GM23248 (cell line): ENCODE data around the gene ORM1. TPM values are rescaled to one million over a fixed set of nuclear protein-coding genes. Genes with fewer than 3 reads are reported as not detected.
"Not testable (repeated sequence)": the region's sequence is repeated elsewhere in the genome, so short reads cannot be mapped to it uniquely, and the experiment has no call there.

Source experiments
- DNase-seq: peaks from one replicate; pipeline ENCODE4 v3.0.0-alpha.2; 2015
- H2AFZ ChIP-seq: fragments of 200-600 bp; sonication (generic); 2 replicates; pipeline ENCODE4 v1.6.1; 2016; ENCODE audit warnings: antibody characterized with exemption
- H3F3A ChIP-seq: fragments of 200-600 bp; sonication (generic); 2 replicates; pipeline ENCODE4 v1.6.1; 2016; ENCODE audit warnings: mild to moderate bottlenecking, antibody characterized with exemption, mixed run types; ENCODE audit not compliant: insufficient read depth
- H3K27ac ChIP-seq: fragments of 200-600 bp; sonication (generic); 2 replicates; pipeline ENCODE4 v1.5.1; 2016; ENCODE audit warnings: mild to moderate bottlenecking
- H3K27me3 ChIP-seq: fragments of 200-600 bp; sonication (generic); replicated peaks from 2 replicates; pipeline ENCODE4 v1.6.1; 2016; ENCODE audit warnings: mild to moderate bottlenecking; ENCODE audit not compliant: insufficient read depth
- H3K36me3 ChIP-seq: fragments of 200-600 bp; sonication (generic); 2 replicates; pipeline ENCODE4 v1.6.1; 2016; ENCODE audit warnings: low read depth, mild to moderate bottlenecking
- H3K4me1 ChIP-seq: fragments of 200-600 bp; sonication (generic); 2 replicates; pipeline ENCODE4 v1.6.1; 2016; ENCODE audit warnings: mild to moderate bottlenecking; ENCODE audit not compliant: insufficient read depth
- H3K4me2 ChIP-seq: fragments of 200-600 bp; sonication (generic); one replicate; pipeline ENCODE4 v1.6.1; 2016; ENCODE audit warnings: mild to moderate bottlenecking; ENCODE audit not compliant: unreplicated experiment
- H3K4me3 ChIP-seq: fragments of 200-600 bp; sonication (generic); 2 replicates; pipeline ENCODE4 v1.5.1; 2016; ENCODE audit warnings: mild to moderate bottlenecking
- H3K79me2 ChIP-seq: fragments of 200-600 bp; sonication (generic); 2 replicates; pipeline ENCODE4 v1.6.1; 2016; ENCODE audit warnings: mild to moderate bottlenecking; ENCODE audit not compliant: insufficient read depth
- H3K9ac ChIP-seq: fragments of 200-600 bp; sonication (generic); 2 replicates; pipeline ENCODE4 v1.6.1; 2016; ENCODE audit warnings: mild to moderate bottlenecking
- H3K9me2 ChIP-seq: fragments of 200-600 bp; sonication (generic); 2 replicates; pipeline ENCODE4 v1.6.1; 2016; ENCODE audit warnings: mixed run types, mild to moderate bottlenecking, moderate library complexity; ENCODE audit not compliant: insufficient read depth
- H3K9me3 ChIP-seq: fragments of 200-600 bp; sonication (generic); one replicate; pipeline ENCODE4 v1.6.1; 2017; ENCODE audit warnings: low read depth
- H4K20me1 ChIP-seq: fragments of 200-600 bp; sonication (generic); 2 replicates; pipeline ENCODE4 v1.6.0; 2016; ENCODE audit not compliant: insufficient read depth
- EZH2 ChIP-seq: fragments of 200-600 bp; sonication (generic); IDR thresholded peaks from 2 replicates; pipeline ENCODE4 v1.6.1; 2018; ENCODE audit warnings: antibody characterized with exemption, mild to moderate bottlenecking; ENCODE audit not compliant: insufficient read depth, poor library complexity, severe bottlenecking
- EZH2phosphoT487 ChIP-seq: fragments of 200-600 bp; sonication (generic); IDR thresholded peaks from 2 replicates; pipeline ENCODE4 v1.6.1; 2018; ENCODE audit warnings: antibody characterized with exemption, moderate library complexity, mild to moderate bottlenecking, low read depth; ENCODE audit not compliant: insufficient read depth
- WGBS, 2 experiments: methylation state at CpG; one replicate each; pipeline ENCODE4 v1.1.6; 2015 to 2017; ENCODE audit warnings: low lambda C conversion rate in 2 of 2, low coverage in 1 of 2; ENCODE audit errors: missing lambda C conversion rate in 2 of 2; 5-methylcytosine and 5-hydroxymethylcytosine counted together
- in situ Hi-C: fragments of 300-500 bp; cut with MboI; formaldehyde crosslinking; loops from 2 replicates; pipeline ENCODE4 v1.15.0; 2020
- polyA plus RNA-seq: library from polyadenylated mRNA; unstranded; fragments of >200 nt; fragmentation: Nextera tagmentation; extraction: Ambion mirVana; gene quantifications from 2 replicates; pipeline ENCODE4 v1.2.1, GENCODE V29; 2016
- total RNA-seq: library from RNA; depleted of rRNA; stranded (reverse); fragments of >200 nt; shearing (Covaris generic); gene quantifications from 2 replicates; pipeline ENCODE4 v1.2.3, GENCODE V29; 2014

Gene ORM1
- total and polyA plus RNA-seq, 2 experiments from 2014 or later = not detected

GRCh38 chr9:114319147-114319546 lies 3.8 kb upstream of the ORM1 start:
- 92 to 99% methylated on average over 3 of the region's 3 CpGs for whole genome bisulfite sequencing, 2 experiments

GRCh38 chr9:114320710-114321109 lies 2.2 kb upstream of the ORM1 start:
- H3K9ac ChIP-seq, H3K4me1 ChIP-seq, H3K36me3 ChIP-seq, H3K9me3 ChIP-seq, H2AFZ ChIP-seq, H3K27me3 ChIP-seq, H3K79me2 ChIP-seq, in situ Hi-C loops, H3F3A ChIP-seq, H4K20me1 ChIP-seq, H3K4me3 ChIP-seq, H3K4me2 ChIP-seq, H3K9me2 ChIP-seq, H3K27ac ChIP-seq: not testable (repeated sequence)
- DNase-seq = peak; percentile 77
- WGBS, 2 experiments = 77 to 89% methylated on average over 7 of the region's 7 CpGs

More at GRCh38 chr9:114319147-114319546, 3.8 kb upstream of the ORM1 start:
- DNase-seq = no peak
- H3K36me3 ChIP-seq = no peaks in the 10 kb centered on the region
- no peak overlapping the region for H3K4me2 ChIP-seq
- no peak overlapping the region for H3K9ac ChIP-seq
- in situ Hi-C loops = no loop called here
- H4K20me1 ChIP-seq = no peaks in the 10 kb centered on the region
- H3K27ac ChIP-seq = no peak overlapping the region
- no peaks in the 10 kb centered on the region for H3K9me2 ChIP-seq
- no peaks in the 10 kb centered on the region for H3K79me2 ChIP-seq
- H3K9me3 ChIP-seq = no peaks in the 10 kb centered on the region
- H3K27me3 ChIP-seq = no peaks in the 10 kb centered on the region
- 0 out of 2 replicates have a peak, but pooled peaks cover 7% of the 10 kb centered on the region for H3K4me1 ChIP-seq
- H2AFZ ChIP-seq = no peak overlapping the region
- TF ChIP-seq EZH2 = no peak
- no peak for TF ChIP-seq EZH2phosphoT487
- H3F3A ChIP-seq = no peaks in the 10 kb centered on the region
- H3K4me3 ChIP-seq = no peak overlapping the region

GRCh38 chr9:114321759-114322158 lies 1.1 kb upstream of the ORM1 start:
- no peak overlapping the region for H3K4me3 ChIP-seq
- DNase-seq = peak; percentile 58
- no peaks in the 10 kb centered on the region for H3K27me3 ChIP-seq
- TF ChIP-seq EZH2 (no peak), EZH2phosphoT487 (no peak)
- H3K36me3 ChIP-seq = no peaks in the 10 kb centered on the region
- 64 to 72% methylated on average over 8 of the region's 8 CpGs for WGBS, 2 experiments
- H3K79me2 ChIP-seq = no peaks in the 10 kb centered on the region
- no peaks in the 10 kb centered on the region for H3K9me3 ChIP-seq
- no peak overlapping the region for H2AFZ ChIP-seq
- no peak overlapping the region for H3K9ac ChIP-seq
- H3K4me2 ChIP-seq = no peak overlapping the region
- H3K9me2 ChIP-seq = no peaks in the 10 kb centered on the region
- no peaks in the 10 kb centered on the region for H4K20me1 ChIP-seq
- no peak overlapping the region for H3K27ac ChIP-seq
- no peaks in the 10 kb centered on the region for H3F3A ChIP-seq
- 0 out of 2 replicates have a peak, but pooled peaks cover 7% of the 10 kb centered on the region for H3K4me1 ChIP-seq
- in situ Hi-C loops = no loop called here

DNA sequence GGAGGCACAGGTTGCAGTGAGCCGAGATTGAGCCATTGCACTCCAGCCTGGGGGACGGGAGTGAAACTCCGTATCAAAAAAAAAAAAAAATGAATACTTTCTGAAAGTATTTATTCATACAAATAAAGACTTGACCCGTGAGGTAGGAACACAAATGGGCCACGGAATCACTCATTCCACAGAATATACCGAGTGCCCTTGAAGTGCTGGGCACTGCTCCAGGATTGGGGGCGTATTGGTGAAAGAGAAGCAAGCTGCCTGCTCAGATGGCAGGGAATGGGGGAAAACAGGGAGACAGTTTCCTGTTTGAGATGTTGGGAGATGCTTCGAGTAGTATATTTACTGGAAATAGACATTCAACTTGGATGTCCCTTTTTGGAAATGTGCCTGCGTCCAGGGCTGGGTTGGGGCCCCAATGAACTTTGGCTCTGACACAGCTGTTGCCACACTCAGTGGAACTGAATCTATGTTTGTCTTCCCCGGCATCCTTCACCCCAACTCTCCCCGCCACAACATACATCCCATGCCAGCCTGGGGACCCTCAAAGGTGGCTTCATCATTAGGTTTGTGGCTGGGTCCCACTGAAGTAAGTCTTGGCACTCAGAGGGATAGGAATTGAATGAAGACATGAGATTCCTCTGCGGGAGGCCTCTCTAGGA lies 609 bp upstream of the ORM1 start:
- H4K20me1 ChIP-seq, H3K4me1 ChIP-seq, H3K4me3 ChIP-seq, H3K4me2 ChIP-seq, H3K27me3 ChIP-seq, H3K9ac ChIP-seq, H3F3A ChIP-seq, H2AFZ ChIP-seq, H3K79me2 ChIP-seq, H3K27ac ChIP-seq, H3K36me3 ChIP-seq, H3K9me2 ChIP-seq, in situ Hi-C loops, H3K9me3 ChIP-seq: not testable (repeated sequence)
- 57 to 63% methylated on average over 12 of the region's 12 CpGs for WGBS, 2 experiments
- DNase-seq = peak; percentile 13

DNA sequence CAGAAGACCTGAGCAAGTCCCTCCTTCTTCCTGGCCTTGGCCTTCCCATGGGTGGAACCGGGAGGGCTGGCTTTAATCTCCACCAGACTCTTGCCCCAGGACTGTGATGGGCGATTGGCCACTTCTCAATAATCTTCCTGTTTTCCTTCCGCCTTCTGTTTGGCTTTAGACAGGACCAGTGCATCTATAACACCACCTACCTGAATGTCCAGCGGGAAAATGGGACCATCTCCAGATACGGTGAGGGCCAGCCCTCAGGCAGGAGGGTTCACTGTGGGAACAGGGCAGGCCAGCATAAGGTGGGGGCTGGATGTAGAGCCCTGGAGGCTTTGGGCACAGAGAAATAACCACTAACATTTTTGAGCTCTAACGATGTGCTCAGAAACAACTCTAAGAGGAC lies 951 bp downstream of the ORM1 start:
- H3K4me3 ChIP-seq, DNase-seq, H3K4me1 ChIP-seq, H3K4me2 ChIP-seq, H2AFZ ChIP-seq, H3K36me3 ChIP-seq, H4K20me1 ChIP-seq, H3K79me2 ChIP-seq, in situ Hi-C loops, H3K27me3 ChIP-seq, H3F3A ChIP-seq, H3K9me2 ChIP-seq, H3K27ac ChIP-seq, H3K9ac ChIP-seq, H3K9me3 ChIP-seq: not testable (repeated sequence)
- 55 to 63% methylated on average over 6 of the region's 6 CpGs for WGBS, 2 experiments
